ENCODE results near the gene IDH3A.
"Not testable (repeated sequence)": the region's sequence is repeated elsewhere in the genome, so short reads cannot be mapped to it uniquely, and the experiment has no call there.

Gene IDH3A

DNA sequence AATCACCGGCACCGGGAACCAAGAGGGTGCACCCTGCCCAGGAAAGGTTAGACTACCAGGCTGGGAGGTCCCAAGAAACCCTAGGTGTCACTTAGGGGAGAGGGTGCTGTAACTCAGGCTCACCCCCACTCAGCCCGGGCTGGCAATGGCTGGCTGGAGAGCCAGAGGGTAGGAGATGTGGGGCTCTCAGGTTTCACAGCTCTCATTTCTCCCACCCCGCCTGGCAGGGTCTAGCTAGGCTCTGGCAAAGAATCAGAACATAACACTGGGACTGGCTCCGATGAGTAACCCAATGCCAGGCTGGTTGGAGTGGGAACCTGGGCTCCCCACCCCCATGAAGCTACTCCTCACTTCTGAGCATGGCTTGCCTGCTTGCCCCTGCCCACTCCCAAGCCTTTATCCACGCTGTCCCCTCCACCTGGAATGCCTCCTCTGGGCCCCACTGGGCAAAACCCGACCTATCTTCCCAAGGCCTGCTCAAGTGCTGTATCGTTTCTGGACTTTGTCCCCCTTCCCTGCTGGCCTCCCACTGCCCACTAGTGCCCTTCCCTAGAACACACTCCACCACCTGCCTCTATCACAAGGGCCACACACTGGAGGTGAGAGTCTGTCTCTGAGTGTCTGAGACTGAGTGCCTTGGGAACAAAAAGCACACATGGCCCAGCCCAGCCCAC lies 19.9 kb upstream of the IDH3A start:
- DNase-seq (ENCODE audit: low read depth in 3 of 3) = no peak

DNA sequence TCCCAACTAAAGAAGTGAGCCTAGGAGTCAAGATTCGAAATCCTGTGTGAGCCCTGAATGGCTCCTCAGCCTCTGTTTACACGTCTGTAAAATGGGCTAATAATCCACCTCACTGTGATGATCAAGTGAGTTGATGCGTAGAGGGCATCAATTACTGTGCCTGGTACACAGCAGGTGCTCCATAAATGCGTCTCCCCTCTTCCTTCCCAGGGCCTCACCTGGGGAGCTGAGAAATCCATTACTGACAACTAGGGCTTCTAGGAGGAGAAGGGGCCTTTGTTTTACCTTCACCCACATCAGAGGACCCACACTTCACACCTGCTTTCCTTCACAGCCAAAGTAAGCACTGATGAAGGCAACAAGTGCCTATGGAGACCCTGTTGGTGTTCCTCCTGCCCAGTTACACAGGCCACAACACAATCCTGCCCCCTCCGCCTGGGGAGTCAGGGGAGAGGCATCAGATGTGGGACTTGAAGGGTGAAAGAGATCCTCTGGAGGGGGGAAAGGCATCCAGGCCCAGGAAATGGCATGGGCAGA lies 19.3 kb upstream of the IDH3A start:
- no peak for DNase-seq (ENCODE audit: low read depth in 3 of 3)

DNA sequence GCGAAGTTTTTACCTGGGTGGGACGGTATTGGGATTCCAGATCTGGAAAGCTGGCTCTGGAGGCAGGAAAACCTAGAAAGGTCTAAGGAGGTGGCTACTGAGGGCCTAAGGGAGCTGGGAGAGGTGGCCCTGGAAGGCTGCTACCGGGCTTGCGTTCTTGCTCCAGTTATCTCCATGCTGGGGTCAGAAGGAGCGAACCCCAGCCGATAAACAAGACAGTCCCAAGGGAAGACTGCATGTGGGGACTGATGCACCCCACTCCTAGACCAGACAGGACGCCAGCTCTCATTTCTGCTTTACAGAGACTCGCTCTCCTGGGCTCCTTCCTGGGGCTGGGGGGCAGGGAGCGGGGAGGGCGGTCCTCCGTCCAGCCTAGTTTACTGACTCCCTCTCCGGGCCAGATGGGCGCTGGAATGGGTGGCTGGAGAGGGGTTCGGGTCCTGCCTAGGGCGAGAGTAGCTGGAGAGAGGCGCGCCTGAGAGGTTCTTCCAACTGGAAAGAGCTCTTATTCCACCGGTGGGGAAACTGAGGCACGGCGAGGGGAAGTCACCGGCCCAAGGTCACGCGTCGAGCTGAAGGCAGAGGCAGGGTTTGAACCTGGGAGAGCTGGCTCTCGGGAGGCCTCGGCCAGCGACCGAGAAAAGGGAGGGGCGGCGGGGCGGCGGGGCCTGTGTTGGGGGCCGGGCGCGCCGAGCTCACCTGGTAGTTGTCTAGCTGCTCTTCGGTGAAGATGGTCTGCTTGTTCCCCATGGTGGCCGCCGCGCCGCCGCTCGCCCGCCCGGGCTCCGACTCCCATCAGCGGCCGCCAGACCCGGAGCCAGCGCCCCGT lies 18.5 kb upstream of the IDH3A start:
- peak in 1 of 3 experiments; percentile 40 for DNase-seq (ENCODE audit: low read depth in 3 of 3)

DNA sequence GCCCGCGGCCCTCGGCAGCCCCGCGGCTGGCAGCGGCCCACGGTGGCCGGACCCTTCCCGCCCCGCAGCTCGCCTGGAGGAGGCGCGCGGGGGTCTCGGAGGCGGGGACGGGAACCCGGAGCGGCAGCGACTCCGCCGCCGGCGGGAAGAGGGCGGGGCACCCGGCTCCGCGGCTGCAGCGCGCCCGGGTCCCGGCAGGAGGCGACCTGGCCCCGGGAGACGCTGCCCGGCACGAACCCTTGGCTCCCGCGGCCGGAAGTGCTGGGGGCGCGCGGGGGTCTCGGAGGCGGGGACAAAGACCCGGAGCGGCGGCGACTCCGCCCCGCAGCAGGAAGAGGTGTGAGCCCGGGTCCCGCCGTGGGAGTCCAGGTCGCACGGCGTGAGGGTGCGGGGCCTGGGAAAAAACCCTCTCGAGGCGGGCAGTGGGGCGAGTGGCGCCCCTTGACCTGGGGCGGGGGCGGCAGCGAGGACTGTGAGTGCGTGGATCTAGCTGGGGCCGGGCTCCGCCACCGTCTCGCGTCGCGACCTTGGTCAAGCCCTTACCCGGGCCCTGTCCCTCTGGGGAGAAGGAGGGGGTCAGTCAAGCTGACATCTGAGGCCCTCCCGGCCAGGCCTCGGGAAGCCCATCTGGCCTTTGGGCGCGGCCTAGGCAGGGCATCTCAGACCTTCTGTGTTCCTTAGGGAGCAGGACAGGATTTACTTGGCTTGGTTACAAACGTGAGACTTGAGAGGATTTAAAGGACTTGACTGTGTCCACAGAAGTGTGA lies 17.7 kb upstream of the IDH3A start, which contains the start of gene CIB2:
Gene CIB2, minus strand, starts transcription at position 151 of the 767 bp plus-strand sequence. CDS start 230 bp downstream, outside the sequence.
- DNase-seq (ENCODE audit: low read depth in 3 of 3) = peak; percentile 46 to 74 (median 60)

DNA sequence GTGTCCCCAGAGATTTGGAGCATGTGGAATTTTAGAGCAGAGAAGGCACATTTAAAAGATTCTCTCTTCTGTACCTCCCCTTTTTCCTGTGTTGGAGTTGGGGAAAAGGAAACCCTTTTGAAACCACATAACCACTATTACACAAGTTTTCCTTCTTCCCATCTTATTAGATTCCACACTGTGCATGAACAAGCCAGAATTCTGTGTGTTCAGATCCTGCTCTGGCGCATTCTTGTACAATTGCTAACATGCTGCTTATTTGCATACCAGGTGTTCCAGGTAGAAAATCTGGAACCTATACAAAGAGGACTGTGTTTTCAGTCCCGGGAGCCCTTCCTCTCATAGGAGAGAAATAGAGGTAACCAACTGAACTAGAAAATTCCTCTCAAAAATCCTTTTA lies 15.4 kb upstream of the IDH3A start:
- no peak for DNase-seq (ENCODE audit: low read depth in 3 of 3)

DNA sequence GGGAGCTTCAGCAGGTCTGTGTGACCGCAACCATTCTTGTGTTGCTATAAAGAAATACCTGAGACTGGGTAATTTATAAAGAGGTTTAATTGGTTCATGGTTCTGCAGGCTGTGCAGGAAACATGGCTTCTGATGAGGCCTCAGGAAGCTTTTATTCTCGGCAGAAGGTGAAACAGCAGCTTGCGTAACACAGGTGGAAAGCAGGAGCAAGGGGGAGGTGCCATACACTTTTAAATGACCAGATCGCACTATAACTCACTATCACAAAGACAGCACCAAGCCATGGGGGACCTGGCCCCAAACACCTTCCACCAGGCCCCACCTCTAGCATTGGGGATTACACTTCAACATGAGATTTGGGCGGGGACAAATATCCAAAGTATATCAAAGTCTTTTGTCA lies 9.6 kb upstream of the IDH3A start:
- DNase-seq (ENCODE audit: low read depth in 3 of 3) = no peak

DNA sequence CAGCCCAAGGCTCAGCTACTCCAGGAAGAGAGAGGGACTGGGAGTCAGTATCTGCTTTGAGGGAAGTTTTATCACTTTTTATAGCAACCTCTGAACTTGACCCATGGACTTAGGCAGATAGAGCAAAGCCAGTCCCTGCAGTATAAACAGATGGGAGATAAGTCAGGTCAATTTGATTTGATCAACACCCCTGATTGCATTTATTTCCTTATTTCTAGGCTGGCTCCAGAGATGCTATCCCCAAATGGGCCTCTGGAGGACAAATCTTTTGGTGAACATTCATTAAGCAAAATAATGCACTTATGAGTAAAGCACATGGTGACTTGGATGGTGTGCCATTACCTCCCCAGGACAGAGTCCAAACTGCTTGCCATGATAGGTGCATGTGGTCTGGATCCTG lies 8.9 kb upstream of the IDH3A start:
- DNase-seq (ENCODE audit: low read depth in 3 of 3) = no peak

DNA sequence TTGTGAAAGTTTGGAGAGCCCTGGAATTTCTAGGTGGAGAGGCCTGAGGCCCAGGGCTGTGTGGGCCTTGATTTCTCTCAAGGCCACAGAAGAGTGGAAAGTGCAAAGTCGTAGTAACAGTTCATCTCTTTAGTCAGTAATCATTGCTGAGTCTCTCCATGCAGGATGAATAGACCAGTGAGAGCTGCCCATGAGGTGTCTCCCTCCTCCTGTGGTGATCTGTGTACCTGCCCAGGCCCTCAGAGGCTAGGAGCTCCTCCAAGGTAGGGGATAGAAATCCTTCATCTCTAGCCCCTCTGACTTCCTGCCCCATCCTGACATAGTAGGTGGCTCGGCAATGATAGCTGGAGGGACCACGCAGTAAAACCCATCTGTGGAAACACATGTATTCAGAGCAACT lies 6.8 kb upstream of the IDH3A start:
- DNase-seq (ENCODE audit: low read depth in 3 of 3) = no peak

DNA sequence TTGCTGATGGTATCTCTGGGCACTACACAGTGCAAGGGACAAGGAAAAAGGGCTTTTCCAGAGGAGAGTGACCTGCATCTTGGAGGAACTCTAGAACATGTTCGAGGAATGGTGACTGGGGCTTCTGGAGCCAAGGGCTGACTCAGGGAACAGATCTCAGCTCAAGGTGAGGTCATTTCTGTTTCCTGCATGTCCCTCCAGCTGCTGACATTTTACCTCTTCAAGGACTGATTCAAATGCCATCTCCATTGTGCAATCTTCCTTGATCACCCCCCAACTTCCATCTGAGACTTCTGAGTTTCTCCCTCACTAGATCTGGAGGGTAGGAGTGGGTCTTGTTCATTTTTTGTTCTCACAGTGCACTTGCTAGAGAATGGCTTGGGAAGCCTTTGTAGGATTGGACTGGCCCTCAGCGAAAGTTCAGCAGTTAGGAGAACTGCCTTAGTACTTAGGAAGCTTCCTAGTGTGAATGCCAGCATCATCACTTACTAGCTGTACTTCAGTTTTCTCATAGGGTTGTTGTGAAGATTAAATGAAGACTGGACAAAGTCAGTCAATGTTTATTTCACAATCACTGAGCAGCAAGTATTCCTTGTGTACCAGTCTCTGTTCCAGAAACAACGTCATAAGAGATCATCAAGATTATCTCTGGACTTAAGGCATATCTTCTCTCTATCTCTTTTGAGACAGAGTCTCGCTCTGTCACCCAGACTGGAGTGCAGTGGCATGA lies 2.6 kb upstream of the IDH3A start:
- no peak for DNase-seq (ENCODE audit: low read depth in 3 of 3)

DNA sequence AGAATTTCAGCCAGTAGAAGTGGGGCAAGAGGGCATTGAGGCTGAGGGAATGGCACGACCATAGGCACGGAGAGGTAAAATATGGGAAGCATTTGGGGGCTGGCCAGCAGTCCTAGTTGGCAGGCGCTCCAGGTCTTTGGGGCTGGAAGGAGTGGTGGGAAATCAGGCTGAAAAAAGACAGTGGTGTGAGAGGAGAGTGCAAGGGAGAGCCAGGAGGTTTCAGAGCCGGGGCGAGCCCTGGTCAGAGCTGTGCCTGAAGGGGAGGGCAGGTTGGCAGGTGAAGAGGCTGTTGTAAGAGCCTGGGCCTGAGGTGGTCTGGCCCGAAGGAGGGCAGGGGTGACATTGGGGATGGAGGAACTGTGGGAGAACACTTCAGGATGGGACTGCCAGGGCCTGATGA lies 1.6 kb upstream of the IDH3A start:
- no peak for DNase-seq (ENCODE audit: low read depth in 3 of 3)

DNA sequence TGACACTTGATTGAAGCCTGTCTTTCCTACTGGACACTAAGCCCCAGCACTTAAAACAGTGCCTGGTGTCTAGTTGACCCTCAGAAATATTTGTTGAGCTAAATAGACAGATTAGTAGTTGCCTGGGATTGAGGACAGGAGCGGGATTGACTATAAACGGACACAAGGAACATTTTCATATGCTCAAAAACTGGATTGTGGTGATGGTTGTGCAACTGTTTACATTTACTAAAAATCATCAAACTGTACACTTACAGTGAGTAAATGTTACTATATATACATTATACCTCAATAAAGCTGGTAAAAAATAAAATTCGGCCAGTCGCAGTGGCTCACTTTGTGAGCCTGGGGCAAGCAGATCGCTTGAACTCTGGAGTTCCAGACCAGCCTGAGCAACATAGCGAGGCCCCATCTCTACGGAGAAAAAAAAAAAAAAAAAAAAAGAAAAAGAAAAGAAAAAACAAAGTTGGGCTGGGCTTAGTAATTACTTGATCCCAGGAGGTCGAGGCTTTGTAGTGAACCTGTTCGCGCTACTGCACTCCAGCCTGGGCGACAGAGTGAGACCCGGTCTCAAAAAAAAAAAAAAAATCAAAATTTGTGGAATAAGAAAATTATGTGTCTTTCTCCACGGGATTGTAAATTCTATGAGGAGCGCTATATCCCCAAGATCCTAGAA lies 632 bp upstream of the IDH3A start:
- DNase-seq (ENCODE audit: low read depth in 3 of 3) = no peak

DNA sequence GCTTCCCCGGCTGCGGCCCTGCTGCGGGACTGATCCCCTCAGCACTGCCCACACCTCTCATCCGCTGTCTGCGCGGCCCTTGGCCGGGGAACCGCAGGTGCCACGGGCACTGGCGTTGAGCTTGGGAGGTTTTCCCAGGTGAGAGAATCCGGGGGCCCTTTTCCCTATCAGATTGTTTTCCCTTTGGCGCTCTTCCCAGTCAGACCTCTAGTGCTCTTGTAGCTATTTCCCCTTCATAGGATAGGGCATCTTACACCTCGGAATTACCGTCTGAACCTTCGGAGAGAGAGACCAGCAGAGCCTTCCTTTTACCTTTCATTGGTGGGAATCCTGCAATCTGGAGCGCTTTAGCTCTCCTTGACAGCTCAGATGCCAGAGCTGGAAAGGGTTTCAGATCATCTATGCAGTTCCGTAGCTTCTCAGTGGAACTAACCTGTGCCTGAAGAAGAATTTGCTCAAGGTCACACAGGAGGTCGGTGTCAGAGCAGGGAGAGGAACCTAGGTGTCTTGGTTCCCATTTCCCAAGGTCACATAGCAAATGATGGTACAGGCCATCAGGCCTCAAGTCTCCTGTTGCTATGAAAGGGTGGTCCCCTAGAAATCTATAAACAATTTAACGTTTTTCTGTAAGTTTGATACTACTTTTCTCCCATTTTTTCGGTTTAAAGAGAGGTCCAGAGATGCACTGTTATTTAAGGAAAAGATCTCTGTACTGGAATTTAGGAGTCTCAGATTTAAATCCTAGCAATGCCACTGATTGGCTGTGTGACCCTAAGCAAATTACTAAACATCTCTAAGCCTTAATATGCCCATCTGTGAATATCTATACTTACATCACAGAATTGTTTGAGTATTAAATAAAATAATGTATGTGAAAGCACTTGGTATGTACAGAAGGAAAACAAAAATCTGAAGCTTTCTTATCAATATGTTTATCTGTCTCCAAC lies 916 bp downstream of the IDH3A start:
- DNase-seq (ENCODE audit: low read depth in 3 of 3) = no peak

DNA sequence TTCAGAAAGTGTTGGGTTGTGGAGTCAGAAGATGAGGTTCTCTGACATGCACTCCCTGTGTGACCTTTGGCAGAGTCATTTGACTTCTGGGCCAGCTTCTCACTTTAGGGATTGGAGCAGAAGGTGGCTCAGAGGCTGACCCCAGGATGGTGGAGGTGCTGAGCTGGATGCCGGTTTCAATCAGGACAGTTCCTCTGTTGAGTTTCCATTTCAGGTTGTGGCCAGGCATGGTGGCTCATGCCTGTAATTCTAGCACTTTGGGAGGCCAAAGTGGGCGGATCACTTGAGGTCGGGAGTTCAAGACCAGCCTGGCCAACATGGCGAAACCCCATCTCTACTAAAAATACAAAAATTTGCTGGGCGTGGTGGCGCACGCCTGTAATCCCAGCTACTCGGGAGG lies 1.9 kb downstream of the IDH3A start:
- DNase-seq (ENCODE audit: low read depth in 3 of 3) = not testable (repeated sequence)

DNA sequence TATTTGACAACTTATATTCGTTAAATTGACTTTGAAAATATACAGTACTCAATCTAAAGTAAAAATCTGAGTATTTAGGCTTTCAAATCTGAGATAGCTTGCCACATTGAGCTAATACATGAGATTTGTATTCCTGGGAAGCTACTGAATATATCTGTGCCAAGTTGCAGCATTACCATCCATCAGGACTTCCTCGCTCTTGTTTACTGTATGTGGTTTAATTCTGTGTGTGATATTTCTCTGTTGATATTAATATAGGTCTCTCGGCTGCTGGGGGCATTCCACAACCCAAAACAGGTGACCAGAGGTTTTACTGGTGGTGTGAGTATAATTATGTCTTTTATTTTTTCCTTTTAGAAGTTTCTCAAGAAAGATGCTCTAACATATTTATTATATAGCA lies 5.8 kb downstream of the IDH3A start:
- DNase-seq (ENCODE audit: low read depth in 3 of 3) = no peak

DNA sequence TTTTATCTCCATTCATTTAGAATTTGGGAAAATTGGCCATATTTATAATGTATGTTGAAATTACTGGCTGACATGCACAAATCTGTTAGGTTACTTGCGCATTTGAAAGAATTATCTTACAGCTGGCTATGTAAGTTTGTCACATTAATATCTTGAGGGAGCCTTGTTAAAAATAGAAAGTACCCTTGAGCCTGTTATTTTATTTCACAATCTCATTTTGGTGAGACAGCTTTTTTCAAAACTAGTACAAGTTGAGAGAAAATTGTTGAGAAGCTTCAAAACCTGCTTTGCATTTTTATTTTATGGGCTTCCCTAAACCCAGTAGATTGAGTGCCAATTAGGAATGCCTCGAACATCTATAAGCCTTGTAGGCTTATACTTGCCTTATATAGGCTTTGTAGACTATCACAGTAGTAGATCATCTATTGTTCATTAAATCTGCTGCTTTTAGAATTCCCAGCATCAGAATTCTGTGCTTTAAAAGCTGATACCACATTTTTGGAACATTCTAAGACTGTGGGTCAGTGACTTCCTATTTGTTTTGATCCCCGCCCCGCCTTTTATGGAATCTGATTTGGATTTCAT lies 6.3 kb downstream of the IDH3A start:
- DNase-seq (ENCODE audit: low read depth in 3 of 3) = no peak

DNA sequence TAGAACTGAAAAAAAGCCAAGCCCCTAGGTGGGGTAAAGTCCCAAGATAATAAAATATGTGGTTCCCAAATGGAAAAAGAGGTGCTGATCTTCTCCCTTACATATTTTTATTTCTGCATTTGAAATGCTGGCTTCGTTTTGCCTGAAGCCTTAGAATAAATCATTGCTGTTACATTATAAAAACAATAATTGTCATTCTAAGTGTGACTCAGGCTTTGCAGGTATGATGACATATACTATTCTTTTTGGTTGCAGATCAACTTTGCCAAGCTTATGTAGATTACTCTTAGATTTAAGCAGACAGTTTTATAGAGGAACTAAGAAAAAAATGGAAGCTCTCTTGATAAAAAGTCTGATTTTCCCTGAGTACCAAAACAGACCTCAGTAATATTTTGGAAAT lies 7.5 kb downstream of the IDH3A start:
- DNase-seq (ENCODE audit: low read depth in 3 of 3) = no peak

DNA sequence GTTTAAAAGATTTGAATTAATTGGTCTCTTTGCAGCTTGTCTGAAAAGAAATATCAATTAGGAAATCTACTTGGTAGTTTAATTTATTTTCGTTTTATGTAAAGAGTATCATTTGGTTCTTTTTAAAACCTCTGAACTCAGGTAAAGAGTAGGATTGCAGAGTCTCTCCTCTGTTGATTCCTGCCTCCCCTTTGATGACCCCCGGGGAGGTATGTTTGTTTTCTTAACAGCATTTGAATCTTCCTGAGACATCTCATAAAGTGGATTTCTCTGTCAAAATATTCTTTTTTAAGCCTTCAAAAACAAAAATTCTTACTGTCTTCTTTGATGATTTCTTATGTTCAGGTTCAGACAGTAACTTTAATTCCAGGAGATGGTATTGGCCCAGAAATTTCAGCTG lies 8.0 kb downstream of the IDH3A start:
- no peak for DNase-seq (ENCODE audit: low read depth in 3 of 3)

DNA sequence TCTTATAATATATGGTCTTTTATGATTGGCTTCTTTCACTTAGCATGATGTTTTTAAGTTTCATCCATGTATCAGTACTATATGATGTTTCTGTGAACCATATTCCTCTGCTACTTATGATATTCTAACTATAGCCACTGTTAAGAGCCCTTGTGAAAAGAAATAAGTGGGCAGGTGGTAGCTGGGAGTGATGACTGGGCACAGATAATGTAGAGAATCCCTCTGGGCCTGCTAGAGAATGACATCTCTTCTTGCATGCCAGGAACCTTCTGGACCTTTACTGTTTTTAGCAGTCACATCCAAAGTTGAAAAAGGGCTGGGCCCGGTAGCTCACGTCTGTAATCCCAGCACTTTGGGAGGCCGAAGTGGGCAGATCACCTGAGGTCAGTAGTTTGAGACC lies 10.2 kb downstream of the IDH3A start:
- DNase-seq (ENCODE audit: low read depth in 3 of 3) = no peak

DNA sequence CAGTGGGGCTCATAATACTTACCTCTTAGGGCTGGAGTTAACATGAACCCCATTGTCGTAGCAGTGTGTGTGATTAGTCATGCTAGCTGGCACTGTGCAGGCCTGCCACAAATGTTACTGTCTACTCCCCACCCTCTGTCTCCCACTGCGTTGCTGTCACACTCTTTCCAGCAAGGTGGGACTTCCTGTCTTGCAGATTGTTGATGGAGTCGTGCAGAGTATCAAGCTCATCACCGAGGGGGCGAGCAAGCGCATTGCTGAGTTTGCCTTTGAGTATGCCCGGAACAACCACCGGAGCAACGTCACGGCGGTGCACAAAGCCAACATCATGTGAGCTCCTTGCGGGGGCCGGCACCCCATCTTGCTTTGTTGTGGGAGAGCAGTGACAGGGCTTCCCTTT lies 12.9 kb downstream of the IDH3A start:
- no peak for DNase-seq (ENCODE audit: low read depth in 3 of 3)

DNA sequence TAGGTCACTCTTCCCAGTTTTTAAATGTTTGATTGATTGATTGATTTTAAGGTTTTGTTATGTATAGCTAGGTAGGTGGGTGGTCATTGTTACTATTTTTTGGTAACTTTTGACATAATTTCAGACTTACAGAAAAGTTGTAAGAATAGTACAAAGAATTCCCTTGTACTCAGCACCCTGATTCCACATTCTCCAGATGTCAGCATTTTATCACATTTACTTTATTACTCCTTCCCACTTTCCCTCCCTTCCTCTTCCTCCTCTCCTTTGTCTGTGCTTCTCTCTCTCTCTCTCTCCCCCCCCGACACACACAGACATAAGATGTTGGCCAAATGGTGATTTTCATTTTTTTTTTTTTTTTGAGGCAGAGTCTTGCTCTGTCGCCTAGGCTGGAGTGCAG lies 14.8 kb downstream of the IDH3A start:
- DNase-seq (ENCODE audit: low read depth in 3 of 3) = no peak
